ENCODE data around the gene MPZL3.

- no peak for TF ChIP-seq CTCF (IDR thresholded peaks at IDR 0.05)
- no peak for TF ChIP-seq POLR2A (IDR thresholded peaks at IDR 0.05)
These were observed 27.5 kb downstream of the MPZL3 start, which contains the start of gene JAML for GRCh38 chr11:118224511-118225188.

All from adrenal gland (tissue), 5 donors.